Measurements from ENCODE around the gene HERC2. TPM values are rescaled to one million over a fixed set of nuclear protein-coding genes. Genes with fewer than 3 reads are reported as not detected.
"Not testable (repeated sequence)": the region's sequence is repeated elsewhere in the genome, so short reads cannot be mapped to it uniquely, and the experiment has no call there.

HERC2 gene
- total RNA-seq, 6 experiments from 2014 or later = 33.6 to 47.3 (median 37.0) TPM

DNA sequence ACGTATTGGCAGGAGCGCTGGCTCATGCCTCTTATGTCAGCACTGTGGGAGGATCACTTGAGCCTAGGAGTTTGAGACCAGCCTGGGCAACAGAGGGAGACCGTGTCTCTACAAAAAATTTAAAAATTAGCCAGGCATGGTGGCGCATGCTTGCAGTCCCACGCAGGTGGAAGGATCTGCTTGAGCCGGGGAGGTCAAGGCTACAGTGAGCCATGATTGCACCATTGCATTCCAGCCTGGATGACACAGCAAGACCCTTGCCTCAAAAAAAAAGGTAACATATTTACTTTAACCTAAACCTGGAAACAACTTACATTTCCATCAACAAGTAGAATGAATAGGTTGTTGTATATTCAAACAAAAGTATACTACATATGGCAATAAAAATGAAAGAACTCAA, 78.1 kb downstream of the HERC2 start:
- peaks cover 34% of the 10 kb centered on the region for H3K36me3 Mint-ChIP-seq (ENCODE audit: low read depth)
- no peak overlapping the region for H3K4me3 Mint-ChIP-seq
- H3K27me3 Mint-ChIP-seq (ENCODE audit: insufficient read depth) = no peaks in the 10 kb centered on the region; the same call in 1 of the 2 replicates
- H3K27ac Mint-ChIP-seq = no peak overlapping the region
- no peak for DNase-seq
- TF ChIP-seq, protein P1, sequence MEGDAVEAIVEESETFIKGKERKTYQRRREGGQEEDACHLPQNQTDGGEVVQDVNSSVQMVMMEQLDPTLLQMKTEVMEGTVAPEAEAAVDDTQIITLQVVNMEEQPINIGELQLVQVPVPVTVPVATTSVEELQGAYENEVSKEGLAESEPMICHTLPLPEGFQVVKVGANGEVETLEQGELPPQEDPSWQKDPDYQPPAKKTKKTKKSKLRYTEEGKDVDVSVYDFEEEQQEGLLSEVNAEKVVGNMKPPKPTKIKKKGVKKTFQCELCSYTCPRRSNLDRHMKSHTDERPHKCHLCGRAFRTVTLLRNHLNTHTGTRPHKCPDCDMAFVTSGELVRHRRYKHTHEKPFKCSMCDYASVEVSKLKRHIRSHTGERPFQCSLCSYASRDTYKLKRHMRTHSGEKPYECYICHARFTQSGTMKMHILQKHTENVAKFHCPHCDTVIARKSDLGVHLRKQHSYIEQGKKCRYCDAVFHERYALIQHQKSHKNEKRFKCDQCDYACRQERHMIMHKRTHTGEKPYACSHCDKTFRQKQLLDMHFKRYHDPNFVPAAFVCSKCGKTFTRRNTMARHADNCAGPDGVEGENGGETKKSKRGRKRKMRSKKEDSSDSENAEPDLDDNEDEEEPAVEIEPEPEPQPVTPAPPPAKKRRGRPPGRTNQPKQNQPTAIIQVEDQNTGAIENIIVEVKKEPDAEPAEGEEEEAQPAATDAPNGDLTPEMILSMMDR (IDR thresholded peaks at IDR 0.05) = no peak
- no peaks in the 10 kb centered on the region for H3K4me1 Mint-ChIP-seq (ENCODE audit: low read depth)
- H3K9me3 Mint-ChIP-seq = peaks cover 5% of the 10 kb centered on the region; the same call in 1 of the 2 replicates

DNA sequence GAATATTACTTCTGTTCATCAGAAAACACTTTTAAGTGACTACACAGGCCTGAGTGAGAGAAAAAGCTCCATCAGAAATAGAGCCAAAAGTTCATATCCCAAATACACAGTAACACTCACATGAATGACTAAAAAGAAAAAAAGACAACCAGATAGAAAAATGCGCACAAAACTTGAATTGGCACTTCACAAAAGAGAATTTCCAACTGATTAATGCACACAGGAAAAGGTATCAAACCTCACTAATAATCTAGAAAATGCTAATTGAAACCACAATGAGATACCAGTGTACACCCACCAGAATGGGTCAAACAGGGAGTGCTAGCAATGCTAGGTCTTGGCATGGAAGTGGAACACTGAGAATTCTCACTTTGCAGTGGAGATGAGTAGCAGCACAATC, 78.6 kb downstream of the HERC2 start:
- peaks cover 29% of the 10 kb centered on the region for H3K36me3 Mint-ChIP-seq (ENCODE audit: low read depth)
- H3K27ac Mint-ChIP-seq = no peak overlapping the region
- no peaks in the 10 kb centered on the region; the same call in 1 of the 2 replicates for H3K27me3 Mint-ChIP-seq (ENCODE audit: insufficient read depth)
- no peak for DNase-seq
- TF ChIP-seq, protein P1 (IDR thresholded peaks at IDR 0.05) = no peak
- no peaks in the 10 kb centered on the region for H3K4me1 Mint-ChIP-seq (ENCODE audit: low read depth)
- no peak overlapping the region for H3K4me3 Mint-ChIP-seq
- peaks cover 5% of the 10 kb centered on the region; the same call in 1 of the 2 replicates for H3K9me3 Mint-ChIP-seq

DNA sequence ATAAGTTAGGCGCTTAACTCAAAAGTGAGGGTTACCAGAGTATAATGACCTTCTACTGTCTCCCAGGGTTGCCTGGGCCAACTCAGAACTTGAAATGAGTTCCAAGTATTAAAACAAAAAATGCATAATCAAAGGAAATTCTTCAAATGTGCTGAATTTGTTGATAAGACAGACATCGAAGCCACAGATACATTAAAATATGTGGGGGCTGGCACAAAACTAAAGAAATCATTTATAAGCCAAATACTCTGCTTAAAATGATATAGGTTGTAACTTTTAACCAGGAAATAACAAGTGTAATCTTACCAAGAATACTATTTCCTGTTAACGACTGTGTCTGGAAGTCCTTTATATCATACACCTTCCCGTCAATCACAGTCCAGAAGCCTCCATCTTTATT, 83.7 kb downstream of the HERC2 start:
- not testable (repeated sequence) for H3K9me3 Mint-ChIP-seq; DNase-seq; H3K4me3 Mint-ChIP-seq; H3K27ac Mint-ChIP-seq; H3K27me3 Mint-ChIP-seq (ENCODE audit: insufficient read depth)
- peaks cover 11% of the 10 kb centered on the region for H3K36me3 Mint-ChIP-seq (ENCODE audit: low read depth)
- peaks cover 12% of the 10 kb centered on the region for H3K4me1 Mint-ChIP-seq (ENCODE audit: low read depth)

DNA sequence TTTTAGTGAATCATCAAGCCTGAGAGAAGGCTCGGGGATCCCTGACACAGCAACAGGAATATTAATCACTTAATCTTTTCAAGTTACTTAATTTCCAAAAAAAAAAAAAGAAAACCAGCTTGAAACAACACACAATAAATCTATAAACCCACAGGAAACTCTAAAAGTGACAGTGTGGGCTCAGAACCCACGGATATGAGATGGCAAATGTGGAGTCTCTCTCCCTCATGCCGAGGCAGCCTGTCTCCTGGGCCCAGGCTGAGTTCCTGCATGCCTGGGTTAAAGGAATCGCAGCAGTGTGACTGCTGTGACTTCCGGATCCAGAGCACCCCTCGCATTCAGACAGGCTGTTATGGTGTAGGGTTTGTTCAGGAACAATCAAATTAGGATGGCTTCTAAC, 90.2 kb downstream of the HERC2 start:
- peaks cover 27% of the 10 kb centered on the region for H3K36me3 Mint-ChIP-seq (ENCODE audit: low read depth)
- H3K27me3 Mint-ChIP-seq (ENCODE audit: insufficient read depth); H3K4me3 Mint-ChIP-seq; H3K27ac Mint-ChIP-seq; DNase-seq; H3K9me3 Mint-ChIP-seq; H3K4me1 Mint-ChIP-seq (ENCODE audit: low read depth): not testable (repeated sequence)

DNA sequence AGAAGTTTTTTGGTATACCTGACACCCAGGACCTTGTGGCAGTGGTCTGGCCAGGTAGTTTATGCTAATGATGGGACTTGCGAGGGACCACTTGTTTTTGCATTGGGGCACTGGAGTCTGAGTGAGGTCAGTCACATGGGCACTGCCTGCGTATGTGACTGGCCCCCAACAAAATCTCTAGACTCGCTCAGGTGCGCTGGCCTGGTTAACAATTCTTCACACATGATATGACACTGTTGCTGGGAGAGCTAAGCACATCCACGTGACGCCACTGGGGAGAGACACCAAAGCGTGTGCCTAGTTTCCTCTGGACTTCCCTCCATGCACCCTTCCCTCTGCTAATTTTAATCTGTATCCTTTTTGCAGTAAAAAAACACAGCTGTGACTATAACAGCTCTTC, 90.6 kb downstream of the HERC2 start:
- not testable (repeated sequence) for H3K27me3 Mint-ChIP-seq (ENCODE audit: insufficient read depth)

DNA sequence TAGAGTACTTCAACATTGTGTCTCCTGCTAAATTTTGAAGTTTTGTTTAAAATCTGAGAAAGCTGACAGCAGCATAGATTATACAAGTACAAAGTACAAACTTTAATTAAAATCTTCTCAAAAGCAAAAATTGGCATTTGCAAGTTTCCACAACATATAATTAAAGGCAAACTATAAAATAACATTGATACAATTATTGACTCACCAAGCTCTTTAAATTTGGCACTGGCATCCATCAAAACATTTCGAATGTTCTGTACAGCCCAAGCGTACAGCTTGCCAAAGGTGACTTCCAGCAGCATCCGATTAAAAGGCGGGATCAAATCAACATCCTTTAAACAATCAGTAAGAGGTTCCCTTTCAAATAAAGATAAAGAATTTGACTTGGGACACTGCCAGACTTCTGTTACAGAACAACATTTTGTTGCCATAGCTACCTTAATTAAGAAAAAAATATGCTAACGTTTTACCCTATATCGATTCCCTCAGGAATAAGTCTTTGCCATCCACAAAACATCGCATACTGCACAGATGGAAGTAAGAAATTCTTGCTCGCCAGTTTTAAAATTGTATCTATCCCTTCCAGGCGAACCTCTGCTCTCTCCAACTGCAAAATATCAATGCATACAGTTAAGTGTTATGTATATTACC, 92.9 kb downstream of the HERC2 start:
- peaks cover 39% of the 10 kb centered on the region for H3K36me3 Mint-ChIP-seq (ENCODE audit: low read depth)
- H3K27ac Mint-ChIP-seq; DNase-seq; H3K4me1 Mint-ChIP-seq (ENCODE audit: low read depth); H3K9me3 Mint-ChIP-seq; H3K4me3 Mint-ChIP-seq; H3K27me3 Mint-ChIP-seq (ENCODE audit: insufficient read depth): not testable (repeated sequence)

More for the DNA sequence above, 90.6 kb downstream of the HERC2 start:
- H3K36me3 Mint-ChIP-seq (ENCODE audit: low read depth) = peaks cover 27% of the 10 kb centered on the region
- not testable (repeated sequence) for H3K9me3 Mint-ChIP-seq; DNase-seq; H3K27ac Mint-ChIP-seq; H3K4me1 Mint-ChIP-seq (ENCODE audit: low read depth); H3K4me3 Mint-ChIP-seq

DNA sequence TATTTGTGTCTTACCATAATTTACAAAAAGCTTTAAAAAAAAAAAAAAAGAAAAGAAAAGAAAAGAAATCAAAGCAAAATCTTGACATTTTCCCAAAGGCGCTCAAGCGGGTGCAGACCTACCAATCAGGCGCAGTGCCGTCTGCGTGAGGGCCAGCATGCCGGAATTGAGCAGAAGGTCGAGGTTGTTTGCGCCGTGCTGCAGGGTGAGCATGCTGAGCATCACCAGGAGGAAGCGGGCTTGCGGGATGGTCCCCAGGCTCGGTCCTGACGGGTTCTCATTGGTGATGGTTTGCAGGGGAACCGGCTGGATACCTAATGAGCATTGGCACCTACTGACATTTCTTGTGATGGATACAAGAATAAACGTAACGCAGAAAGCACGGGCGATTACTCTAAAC, 93.9 kb downstream of the HERC2 start:
- Mint-ChIP-seq H3K36me3 (ENCODE audit: low read depth) (peaks cover 38% of the 10 kb centered on the region), H3K4me3 (no peak overlapping the region), H3K9me3 (no peaks in the 10 kb centered on the region), H3K4me1 (ENCODE audit: low read depth) (no peaks in the 10 kb centered on the region), H3K27me3 (ENCODE audit: insufficient read depth) (no peaks in the 10 kb centered on the region; the same call in none of the 2 replicates), H3K27ac (no peak overlapping the region)
- TF ChIP-seq, protein P1 (IDR thresholded peaks at IDR 0.05) = no peak
- DNase-seq = no peak
